A549 (cell line): ENCODE results near the gene PRKAG2. TPM values are rescaled to one million over a fixed set of nuclear protein-coding genes. Genes with fewer than 3 reads are reported as not detected.

Experiments used
- ATAC-seq, 2 experiments: fragments of 200-7000 bp in 1 of 2; fragments of >200 bp in 1 of 2; cut with Nextera tagmentation in 1 of 2; cut with Tn5 transposase in 1 of 2; 3 replicates each; pipeline versions ENCODE4 v1.8.0 to v1.9.1; 2018 to 2020; ENCODE audit warnings: mild to moderate bottlenecking in 1 of 2, moderate library complexity in 1 of 2
- CTCF ChIA-PET: fragments of 300-600 bp; sonication (Branson Sonifier 250); formaldehyde crosslinking; extraction: SDS; loops from one replicate; lab custom pipeline; 2021; ENCODE audit warnings: antibody characterized with exemption, inconsistent platforms; lab: Yijun Ruan, JAX
- POLR2A ChIA-PET: fragments of 350-600 bp; formaldehyde crosslinking; extraction: SDS; loops from one replicate; lab custom pipeline; 2021; ENCODE audit warnings: antibody characterized with exemption, inconsistent platforms; lab: Yijun Ruan, JAX
- DNase-seq, 2 experiments: peaks; one replicate each; pipeline versions ENCODE4 v3.0.0 to v3.0.0-alpha.2; 2011 to 2016; ENCODE audit warnings: low read depth in 1 of 2, low spot score in 1 of 2
- FAIRE-seq: peaks from 2 replicates; lab custom pipeline; 2011; peaks lifted over from hg19 to GRCh38; lab: Jason Lieb, UNC
- H3K27ac ChIP-seq, 2 experiments: fragments of >200 bp; sonication (Bioruptor Twin); formaldehyde crosslinking; 3 replicates each; pipeline ENCODE4 v1.5.1; 2016 to 2017
- H3K4me1 ChIP-seq: fragments of >200 bp; sonication (Bioruptor Twin); formaldehyde crosslinking; 3 replicates; pipeline ENCODE4 v1.6.1; 2016
- H3K4me2 ChIP-seq: fragments of >200 bp; sonication (Bioruptor Twin); formaldehyde crosslinking; 3 replicates; pipeline ENCODE4 v1.6.1; 2016
- H3K4me3 ChIP-seq: fragments of >200 bp; sonication (Bioruptor Twin); formaldehyde crosslinking; 3 replicates; pipeline ENCODE4 v1.5.1; 2016
- H3K9me3 ChIP-seq: fragments of >200 bp; sonication (Bioruptor Twin); formaldehyde crosslinking; 3 replicates; pipeline ENCODE4 v1.6.1; 2016
- CHD2 ChIP-seq: fragments of 150-350 bp; IDR thresholded peaks from 2 replicates; pipeline ENCODE4 v1.6.1; 2014; ENCODE audit warnings: low read length; ENCODE audit not compliant: partially characterized antibody
- CTCF ChIP-seq: fragments of >200 bp; sonication (Bioruptor Twin); formaldehyde crosslinking; IDR thresholded peaks from 3 replicates; pipeline ENCODE4 v1.5.1; 2016
- ESRRA ChIP-seq: fragments of 150-350 bp; IDR thresholded peaks from 2 replicates; pipeline ENCODE4 v1.6.1; 2014; ENCODE audit warnings: mild to moderate bottlenecking, low read length, borderline replicate concordance
- HES2 ChIP-seq: fragments of >200 bp; sonication (Bioruptor Twin); formaldehyde crosslinking; IDR thresholded peaks from 2 replicates; pipeline ENCODE4 v1.6.1; 2016
- HEYL ChIP-seq: fragments of 250-450 bp; sonication (Bioruptor Pico); IDR thresholded peaks from 2 replicates; pipeline ENCODE4 v1.8.0; 2021; ENCODE audit warnings: mild to moderate bottlenecking, moderate library complexity
- HOXB13 ChIP-seq: fragments of 250-450 bp; sonication (Bioruptor Pico); IDR thresholded peaks from 2 replicates; pipeline ENCODE4 v1.5.0; 2020; ENCODE audit warnings: low read depth, mild to moderate bottlenecking, moderate library complexity
- JUN ChIP-seq, 2 experiments: fragments of >200 bp; sonication (Bioruptor Twin); formaldehyde crosslinking; IDR thresholded peaks; 2 replicates in 1 of 2; 3 replicates in 1 of 2; pipeline ENCODE4 v1.6.1; 2016 to 2017
- MAFK ChIP-seq: fragments of 450-650 bp; IDR thresholded peaks from 2 replicates; pipeline ENCODE4 v1.6.1; 2014; ENCODE audit not compliant: partially characterized antibody
- MAX ChIP-seq: IDR thresholded peaks from 2 replicates; pipeline ENCODE4 v1.6.1; 2012
- MAZ ChIP-seq: fragments of 150-350 bp; IDR thresholded peaks from 2 replicates; pipeline ENCODE4 v1.6.1; 2014; ENCODE audit warnings: antibody characterized with exemption, low read depth, low read length, borderline replicate concordance
- MYC ChIP-seq: IDR thresholded peaks from 2 replicates; pipeline ENCODE4 v1.6.1; 2012; ENCODE audit warnings: mild to moderate bottlenecking, inconsistent platforms, low read length, improper control_type of control experiment, borderline replicate concordance
- NFE2L2 ChIP-seq: fragments of 150-350 bp; conservative IDR thresholded peaks from 2 replicates; pipeline ENCODE4 v1.6.1; 2014; ENCODE audit warnings: low read length
- NR3C1 ChIP-seq: fragments of >200 bp; sonication (Bioruptor Twin); formaldehyde crosslinking; IDR thresholded peaks from 3 replicates; pipeline ENCODE4 v1.6.1; 2017
- POLR2A ChIP-seq: IDR thresholded peaks from 2 replicates; pipeline ENCODE4 v1.6.1; 2012; ENCODE audit warnings: mild to moderate bottlenecking, low read length
- RCOR1 ChIP-seq: fragments of 150-350 bp; IDR thresholded peaks from 2 replicates; pipeline ENCODE4 v1.6.1; 2014; ENCODE audit warnings: antibody characterized with exemption, low read length, low read depth
- RFX5 ChIP-seq: fragments of 450-650 bp; IDR thresholded peaks from 2 replicates; pipeline ENCODE4 v1.7.1; 2014; ENCODE audit warnings: antibody characterized with exemption, mild to moderate bottlenecking, moderate library complexity
- TFCP2L1 ChIP-seq: fragments of 250-450 bp; sonication (Bioruptor Pico); IDR thresholded peaks from 2 replicates; pipeline ENCODE4 v1.5.0; 2021; ENCODE audit warnings: mild to moderate bottlenecking
- whole genome bisulfite sequencing: methylation state at CpG from one replicate; pipeline ENCODE4 v1.1.6; 2017; ENCODE audit errors: missing lambda C conversion rate; 5-methylcytosine and 5-hydroxymethylcytosine counted together
- polyA plus RNA-seq, 4 experiments: library from polyadenylated mRNA; depleted of rRNA in 3 of 4; stranded (reverse); fragments of >200 nt; fragmentation: RNase III in 1 of 4; extraction: RNeasy Plus Mini Kit Qiagen cat#74134 plus additional on column Dnase treatment in 1 of 4; gene quantifications; 2 replicates in 3 of 4; 3 replicates in 1 of 4; pipeline ENCODE4 v1.2.3, GENCODE V29; 2011 to 2017

PRKAG2 gene
- polyA plus RNA-seq, 2 of the 4 experiments (the other 2 are of a cell fraction), result 26.5 to 31.7 TPM

GRCh38 chr7:151802469-151802846 lies 74.5 kb downstream of the PRKAG2 start:
- ATAC-seq (no peak), DNase-seq (no peak), FAIRE-seq (no peak)
- POLR2A ChIA-PET, result no interaction called here
- Histone ChIP-seq H3K4me3 (no peak overlapping the region), H3K27ac (no peak overlapping the region; a peak in 1 of 6 replicates), H3K4me2 (no peak overlapping the region)
- 69% methylated on average over 5 of the region's 5 CpGs for WGBS
- TF ChIP-seq CHD2 (no peak), HOXB13 (CRISPR knock-in tag) (no peak), MYC (no peak)
- TF ChIP-seq, all 56 proteins: peak for 0
- Histone ChIP-seq H3K4me1 (peaks cover 15% of the 10 kb centered on the region), H3K9me3 (0 out of 3 replicates have a peak, but pooled peaks cover 7% of the 10 kb centered on the region)
- CTCF ChIA-PET, result interaction anchor here (0.9 to 1.5 kb wide), 3 partner anchors 9 to 20 kb away, joined by 3 to 6 read pairs (median 3); no protein-coding TSS in a partner anchor

- no peak for TF ChIP-seq NR3C1
- TF ChIP-seq MAFK, result no peak
- no peak for TF ChIP-seq MAZ
- no peak for TF ChIP-seq HEYL (CRISPR knock-in tag)
- TF ChIP-seq RCOR1, result no peak
- no peak for TF ChIP-seq JUN (IDR thresholded peaks at IDR 0.05)
- no peak for TF ChIP-seq ESRRA
- no peak for TF ChIP-seq TFCP2L1 (CRISPR knock-in tag)
- TF ChIP-seq RFX5, result no peak
- TF ChIP-seq HES2, result no peak
- ATAC-seq (no peak; a peak in 1 of 6 replicates), DNase-seq (no peak), FAIRE-seq (no peak)
- POLR2A ChIA-PET, result no interaction called here
- peaks cover 20% of the 10 kb centered on the region for H3K4me1 ChIP-seq
- no peak overlapping the region for H3K4me3 ChIP-seq
- 0 out of 3 replicates have a peak, but pooled peaks cover 7% of the 10 kb centered on the region for H3K9me3 ChIP-seq
- H3K27ac ChIP-seq, result no peak overlapping the region; a peak in 1 of 6 replicates
- CTCF ChIA-PET, result interaction anchor here (0.9 to 12.8 kb wide), 3 partner anchors 8 to 34 kb away, joined by 3 to 153 read pairs (median 3); no protein-coding TSS in a partner anchor
- H3K4me2 ChIP-seq, result no peak overlapping the region; the same call in 2 of the 3 replicates
- WGBS, result 49% methylated on average over 15 of the region's 15 CpGs
Observed at GRCh38 chr7:151801782-151802468, 75.0 kb downstream of the PRKAG2 start.

GRCh38 chr7:151801291-151801690 lies 75.6 kb downstream of the PRKAG2 start:
- ATAC-seq (no peak), FAIRE-seq (no peak), DNase-seq (no peak)
- TF ChIP-seq NFE2L2 (no peak), MAX (no peak), NR3C1 (no peak), POLR2A (no peak)
- ChIA-PET CTCF (interaction anchor here (0.9 to 12.8 kb wide), 2 partner anchors 18 to 34 kb away, joined by 3 to 153 read pairs; no protein-coding TSS in a partner anchor), POLR2A (no interaction called here)
- Histone ChIP-seq H3K27ac (no peak overlapping the region; a peak in 1 of 6 replicates), H3K4me1 (peaks cover 27% of the 10 kb centered on the region), H3K4me2 (no peak overlapping the region), H3K9me3 (0 out of 3 replicates have a peak, but pooled peaks cover 7% of the 10 kb centered on the region), H3K4me3 (no peak overlapping the region)
- 90% methylated on average over 5 of the region's 5 CpGs for WGBS

- no peak for TF ChIP-seq CTCF
- no peak for TF ChIP-seq HEYL (CRISPR knock-in tag)
- Histone ChIP-seq H3K4me3 (no peak overlapping the region), H3K4me1 (peaks cover 31% of the 10 kb centered on the region), H3K4me2 (no peak overlapping the region), H3K27ac (no peak overlapping the region; a peak in 1 of 6 replicates), H3K9me3 (0 out of 3 replicates have a peak, but pooled peaks cover 7% of the 10 kb centered on the region)
- ATAC-seq (no peak), DNase-seq (no peak), FAIRE-seq (no peak)
- CTCF ChIA-PET, result interaction anchor here (0.9 to 12.8 kb wide), 3 partner anchors 17 to 35 kb away, joined by 3 to 153 read pairs (median 3); no protein-coding TSS in a partner anchor
- POLR2A ChIA-PET, result no interaction called here
- 78% methylated on average over 4 of the region's 4 CpGs for WGBS
Observed at GRCh38 chr7:151800861-151801260, 76.1 kb downstream of the PRKAG2 start.
